NK-92 treated with Interleukin-12 subunit alpha and Interleukin-12 subunit beta, amount 100 ng/mL, for 24 hours (cell line): ENCODE measurements around the gene CCDC78.
"Not testable (repeated sequence)": the region's sequence is repeated elsewhere in the genome, so short reads cannot be mapped to it uniquely, and the experiment has no call there.

ENCODE experiments used
- DNase-seq: peaks from one replicate; lab custom pipeline; 2025; lab: John Stamatoyannopoulos, UW

CCDC78 gene

DNA sequence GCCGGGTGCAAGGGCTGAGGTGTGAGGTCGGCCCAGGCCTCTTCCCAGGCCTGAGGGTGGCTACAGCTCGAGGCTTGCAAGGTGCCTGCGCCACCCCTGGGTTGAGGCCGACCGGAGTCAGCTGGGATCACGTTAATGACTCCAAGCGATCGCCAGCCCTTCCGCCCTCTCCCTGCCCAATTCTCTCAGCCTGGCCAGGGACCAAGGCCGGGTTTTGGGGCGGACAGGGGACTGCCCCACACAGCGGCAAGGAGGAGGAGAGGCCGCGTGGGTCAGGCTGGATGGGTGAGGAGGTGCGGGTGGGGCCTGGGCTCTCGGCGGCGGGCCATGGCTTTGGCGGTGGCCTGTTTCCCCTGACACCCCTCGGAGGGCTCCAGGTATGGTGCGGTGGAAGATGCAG, 32.9 kb downstream of the CCDC78 start:
- no peak for DNase-seq

DNA sequence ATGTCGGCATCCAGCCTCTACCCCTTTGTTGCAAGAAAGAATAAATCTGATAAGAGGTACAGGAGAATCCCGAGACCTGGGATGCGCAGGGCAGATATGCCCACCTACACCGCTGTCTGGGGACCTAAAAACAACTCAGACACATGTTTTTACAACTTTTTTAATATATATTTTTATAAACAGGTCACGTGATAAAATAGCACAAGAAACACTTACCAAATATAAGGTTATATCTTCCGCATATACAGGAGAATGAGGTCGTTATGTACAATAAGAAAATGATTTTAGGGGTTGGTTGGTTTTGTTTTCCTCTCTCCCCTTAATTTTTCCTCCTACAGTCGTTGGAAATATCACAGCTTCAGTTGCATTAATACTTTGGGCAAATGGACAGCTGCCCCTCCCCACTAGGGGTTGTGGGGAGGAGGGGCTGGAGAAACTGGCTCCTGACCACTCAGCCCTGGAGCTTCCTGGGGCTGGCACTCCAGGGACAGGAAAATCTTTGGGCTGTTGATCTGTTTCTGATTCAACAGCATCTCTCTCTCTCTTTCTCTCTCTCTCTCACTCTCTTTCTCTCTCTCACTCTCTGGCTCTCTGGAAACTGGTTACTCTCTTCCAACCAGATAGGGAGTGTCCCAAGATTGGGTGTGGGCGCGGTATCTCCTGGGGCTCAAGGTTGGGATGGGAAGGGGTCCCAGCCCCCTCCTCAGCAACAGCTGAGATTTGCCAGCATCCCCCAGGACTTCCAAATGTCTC, 33.7 kb downstream of the CCDC78 start:
- DNase-seq = no peak

DNA sequence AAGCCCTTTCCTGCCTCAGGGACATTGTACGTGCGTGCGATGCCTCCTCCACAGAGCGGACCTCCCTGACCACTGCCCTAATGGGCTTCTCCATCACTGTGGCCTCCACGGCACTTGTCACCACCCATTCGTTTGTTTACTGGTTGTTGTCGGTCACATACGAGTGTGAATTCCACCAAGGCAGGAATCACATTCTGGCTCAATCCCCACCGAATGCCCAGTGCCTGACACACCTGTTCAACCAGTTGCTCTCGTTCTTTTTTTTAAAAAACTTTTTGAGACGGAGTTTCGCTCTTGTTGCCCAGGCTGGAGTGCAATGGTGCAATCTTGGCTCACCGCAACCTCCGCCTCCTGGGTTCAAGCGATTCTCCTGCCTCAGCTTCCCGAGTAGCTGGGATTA, 35.0 kb downstream of the CCDC78 start:
- DNase-seq = not testable (repeated sequence)

DNA sequence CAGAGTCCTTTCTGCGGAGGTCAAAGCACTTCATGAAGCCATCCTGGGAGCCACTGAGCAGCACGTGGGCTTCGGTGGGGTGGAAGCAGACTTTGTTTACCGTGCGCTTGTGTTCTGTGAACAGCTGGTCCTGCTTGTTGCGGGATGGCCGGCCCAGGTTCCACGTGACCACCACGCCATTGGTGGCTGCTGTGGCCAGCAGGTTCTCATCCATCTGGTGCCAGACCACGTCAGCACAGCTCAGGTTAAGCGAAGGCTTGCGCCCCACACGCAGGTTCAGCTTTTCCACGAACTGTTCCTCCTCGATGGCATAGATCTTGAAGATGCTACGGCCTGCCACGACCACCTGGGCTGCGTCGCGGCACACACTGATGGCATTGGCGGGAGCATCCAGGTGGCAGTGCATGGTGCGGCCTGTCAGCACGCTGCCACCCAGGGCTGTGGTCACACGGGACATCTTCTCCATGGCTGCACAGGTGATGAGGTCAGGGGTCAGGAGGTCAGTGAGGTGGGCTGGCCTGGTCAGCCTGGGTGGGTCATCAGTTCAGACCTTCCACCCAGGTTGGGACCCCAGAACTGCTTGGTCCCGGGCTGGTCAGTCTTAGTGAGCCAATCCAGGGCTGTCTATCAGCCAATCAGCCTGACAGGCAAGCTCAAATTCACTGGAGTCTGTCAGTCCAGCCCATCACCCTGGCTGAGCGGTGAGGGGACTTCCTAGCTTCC, 36.9 kb downstream of the CCDC78 start:
- no peak for DNase-seq

DNA sequence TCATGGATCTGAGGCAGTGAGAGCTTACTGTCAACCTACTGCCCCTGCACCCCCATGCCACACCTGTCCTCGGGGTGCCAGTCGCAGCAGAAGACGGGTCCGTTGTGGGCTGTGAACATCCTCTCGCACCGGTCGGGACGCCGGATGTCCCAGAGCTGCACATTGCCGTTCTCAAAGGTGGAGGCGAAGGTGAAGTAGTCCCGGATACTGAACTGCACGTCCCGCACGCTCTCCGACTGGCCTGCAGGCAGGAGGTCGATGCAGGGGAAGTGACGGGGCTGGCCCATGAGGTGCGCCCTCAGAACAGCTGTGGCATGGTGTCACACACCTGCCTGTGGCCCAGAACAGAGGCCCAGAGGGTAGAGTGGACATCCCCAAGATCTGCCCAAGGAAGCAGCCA, 38.7 kb downstream of the CCDC78 start:
- DNase-seq = no peak

DNA sequence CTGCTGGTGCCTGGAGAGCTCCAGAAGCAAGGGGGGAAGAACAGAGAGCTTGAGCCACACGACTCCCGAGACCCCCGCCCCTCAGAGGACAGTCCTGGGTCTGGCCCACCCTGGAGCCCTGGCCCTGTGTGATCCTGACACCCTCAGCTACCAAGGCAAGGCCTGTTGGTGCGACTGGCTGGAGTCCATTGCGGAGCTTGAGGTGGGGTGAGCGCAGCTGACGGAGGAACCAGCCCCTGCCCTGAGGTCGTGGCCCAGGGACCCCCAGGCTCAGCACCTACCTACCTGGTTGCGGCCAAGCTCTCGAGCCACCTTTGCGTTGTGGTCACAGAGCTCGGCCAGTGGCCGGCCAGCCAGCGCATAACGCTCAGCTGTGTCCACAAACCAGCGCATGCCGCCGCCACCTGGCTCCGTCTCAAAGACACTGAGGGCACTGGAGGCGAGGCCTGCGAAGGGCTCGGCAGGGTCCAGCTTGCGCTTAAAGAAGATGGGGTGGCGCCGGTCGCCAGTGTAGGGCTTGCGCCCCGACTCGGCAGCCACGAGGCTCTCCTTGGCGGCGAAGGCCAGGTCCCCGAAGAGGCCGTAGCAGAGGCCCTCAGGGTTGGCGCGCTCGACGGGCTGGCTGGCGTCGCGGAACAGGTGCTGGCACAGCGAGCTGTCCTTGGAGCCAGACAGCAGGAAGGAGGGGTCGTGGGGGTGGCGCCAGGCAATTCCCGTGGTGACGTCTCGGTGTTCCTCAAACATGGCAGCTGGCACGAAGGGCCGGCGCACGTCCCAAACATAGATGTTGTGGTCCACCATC, 39.6 kb downstream of the CCDC78 start:
- no peak for DNase-seq

DNA sequence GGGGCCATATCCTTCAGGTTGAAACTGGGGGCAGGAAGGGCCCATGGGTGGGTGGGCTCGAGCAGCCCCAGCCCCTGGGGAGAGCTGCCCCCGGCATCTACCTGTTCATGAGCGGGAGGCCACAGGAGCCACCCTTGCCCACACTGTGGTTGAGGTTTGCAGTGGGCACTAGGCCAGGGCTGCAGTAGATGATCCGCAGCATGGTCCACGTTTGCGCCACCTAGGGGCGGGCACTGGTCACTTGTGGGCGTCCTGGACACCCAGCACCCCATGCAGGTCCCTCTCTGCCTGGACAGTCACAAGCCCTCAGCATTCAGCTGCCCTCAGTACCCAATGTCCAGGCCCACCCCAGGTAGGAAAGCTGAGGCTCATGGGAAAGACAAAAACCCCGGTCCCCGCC, 40.3 kb downstream of the CCDC78 start:
- DNase-seq = no peak

DNA sequence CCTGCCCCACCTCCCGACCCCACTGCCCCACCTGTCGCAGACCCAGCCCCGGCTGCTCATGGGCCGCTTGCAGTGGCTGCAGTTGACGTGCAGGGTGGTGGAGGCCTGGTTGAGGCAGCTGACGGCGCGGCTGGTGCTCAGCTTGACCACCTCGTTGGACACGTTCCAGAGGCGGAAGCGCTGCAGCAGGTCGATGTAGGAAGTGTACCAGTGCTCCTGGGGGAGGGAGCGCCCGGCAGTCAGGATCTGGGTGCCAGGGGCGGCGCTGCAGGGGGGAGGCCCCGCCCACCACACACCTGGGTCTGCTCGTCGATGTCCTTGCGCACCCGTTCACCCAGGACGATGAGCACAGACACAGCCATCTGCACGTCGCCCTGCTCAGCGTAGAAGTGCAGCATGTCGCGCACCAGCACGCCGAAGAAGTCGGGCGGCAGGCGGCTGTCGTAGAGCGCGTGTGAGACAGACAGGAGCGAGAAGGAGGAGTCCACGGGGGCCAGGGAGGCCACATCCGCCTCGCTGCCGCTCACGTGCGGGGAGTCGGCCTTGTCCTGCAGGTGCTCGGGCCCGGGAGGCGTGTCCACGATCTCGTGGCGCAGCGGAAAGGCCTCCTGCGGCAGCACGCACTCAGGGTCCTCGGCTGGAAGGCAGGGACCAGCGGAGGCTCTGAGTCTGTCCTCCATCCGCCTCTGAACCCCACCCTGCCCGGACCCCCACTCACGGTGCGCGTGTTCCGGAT, 41.1 kb downstream of the CCDC78 start:
- DNase-seq = no peak

DNA sequence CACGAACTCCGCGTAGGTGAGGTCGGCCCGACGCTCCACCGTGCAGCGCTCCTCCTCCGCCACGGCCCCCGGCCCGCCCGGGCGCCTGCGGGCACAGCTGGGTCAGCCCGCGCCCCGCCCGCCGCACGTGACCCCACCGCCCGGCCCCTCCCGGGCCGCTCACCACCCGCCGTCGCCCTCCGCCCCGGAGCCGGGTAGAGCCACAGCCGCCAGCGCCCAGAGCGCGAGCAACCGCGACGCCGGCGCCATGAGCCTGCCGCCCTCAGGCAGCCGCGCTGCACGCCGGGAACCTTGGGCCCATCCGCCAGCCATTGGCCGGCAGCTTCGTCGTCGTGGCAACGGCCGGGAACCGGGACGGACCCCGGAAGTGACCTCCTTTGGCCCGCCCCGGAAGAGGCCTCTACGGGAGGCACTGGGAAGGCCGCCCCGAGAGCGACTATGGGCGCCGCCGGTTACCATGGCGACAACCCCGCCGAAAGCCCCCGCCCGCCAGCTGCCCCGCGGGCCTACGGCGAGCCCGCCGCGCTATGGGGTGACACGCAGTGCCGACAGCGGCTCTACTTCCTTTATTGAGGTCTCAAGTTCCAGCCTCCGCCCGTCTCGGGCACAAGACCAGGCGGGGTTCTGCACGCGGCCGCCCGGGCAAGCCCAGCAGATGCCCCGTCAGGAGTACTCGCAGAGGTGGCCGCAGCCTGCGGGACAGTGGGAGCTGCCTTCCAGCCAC, 42.0 kb downstream of the CCDC78 start, which contains the start of gene JMJD8:
JMJD8 (minus strand) TSS at position 264 of the 724 bp plus-strand sequence; CDS start at position 249, 15 bp downstream.
- peak; percentile 61 for DNase-seq

DNA sequence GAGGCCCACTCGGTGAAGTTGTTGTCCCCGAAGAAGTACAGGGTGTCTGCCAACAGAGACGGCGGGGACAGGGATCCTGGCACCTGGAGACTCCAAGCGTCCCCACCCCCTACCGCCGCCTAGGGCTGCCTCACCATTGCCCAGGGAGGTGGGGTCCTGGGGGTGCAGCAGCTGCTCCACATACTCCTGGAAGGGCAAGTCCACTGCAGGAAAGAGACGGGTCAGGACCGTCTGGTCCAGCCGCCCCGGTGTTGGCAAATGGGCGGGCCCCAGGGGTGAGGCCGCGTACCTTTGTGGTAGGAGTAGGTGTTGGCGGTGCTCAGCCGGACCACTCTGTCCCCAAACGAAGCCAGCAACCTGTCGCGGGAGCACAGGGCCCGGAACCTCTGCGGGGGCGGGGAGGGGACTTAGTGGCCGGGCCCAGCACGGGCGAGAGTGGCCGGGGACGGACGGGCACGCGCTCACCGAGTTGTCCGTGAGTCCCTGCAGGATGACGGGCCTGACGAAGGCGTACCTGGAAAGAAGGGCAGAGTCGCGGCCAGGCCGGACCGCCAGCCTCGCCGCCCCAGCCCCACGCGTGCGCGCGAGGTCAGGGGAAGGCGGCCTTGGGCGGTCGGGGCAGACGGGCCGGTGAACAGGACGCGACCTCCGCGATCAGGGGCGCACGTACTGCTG, 42.7 kb downstream of the CCDC78 start:
- no peak for DNase-seq

DNA sequence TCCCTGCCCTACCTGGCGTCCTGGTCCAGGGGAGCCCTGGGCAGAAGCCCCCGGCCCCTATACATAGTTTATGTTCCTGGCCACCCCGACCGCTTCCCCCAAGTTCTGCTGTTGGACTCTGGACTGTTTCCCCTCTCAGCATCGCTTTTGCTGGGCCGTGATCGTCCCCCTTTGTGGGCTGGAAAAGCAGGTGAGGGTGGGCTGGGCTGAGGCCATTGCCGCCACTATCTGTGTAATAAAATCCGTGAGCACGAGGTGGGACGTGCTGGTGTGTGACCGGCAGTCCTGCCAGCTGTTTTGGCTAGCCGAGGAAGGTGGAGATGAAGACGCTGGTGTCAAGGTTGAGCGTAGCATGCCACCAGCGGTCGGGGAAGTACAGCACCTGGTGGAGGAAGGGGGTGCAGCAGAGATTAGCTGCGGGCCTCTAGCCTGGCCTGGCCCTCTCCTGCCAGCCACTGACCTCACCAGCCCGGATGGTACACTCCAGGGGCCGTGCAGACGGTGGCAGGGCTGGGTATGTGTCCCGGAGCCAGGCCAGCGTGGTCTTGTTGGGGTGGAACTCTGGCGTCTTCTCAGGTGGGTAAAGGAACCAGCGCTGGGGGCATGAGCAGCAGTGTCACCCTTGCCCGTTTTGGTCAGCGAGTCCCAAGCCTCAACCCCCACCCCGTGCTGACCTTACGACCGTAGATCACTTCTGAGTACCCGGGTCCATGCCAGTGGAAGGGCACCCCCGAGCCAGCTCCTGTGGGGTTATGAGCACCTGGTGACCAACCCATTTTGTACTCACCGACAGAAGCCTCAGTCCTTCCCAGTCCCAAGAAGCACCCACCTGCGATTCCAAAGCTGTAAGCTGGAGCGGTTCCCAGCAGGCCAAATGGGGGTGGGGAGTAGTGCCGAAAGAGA, 43.5 kb downstream of the CCDC78 start:
- DNase-seq = no peak

DNA sequence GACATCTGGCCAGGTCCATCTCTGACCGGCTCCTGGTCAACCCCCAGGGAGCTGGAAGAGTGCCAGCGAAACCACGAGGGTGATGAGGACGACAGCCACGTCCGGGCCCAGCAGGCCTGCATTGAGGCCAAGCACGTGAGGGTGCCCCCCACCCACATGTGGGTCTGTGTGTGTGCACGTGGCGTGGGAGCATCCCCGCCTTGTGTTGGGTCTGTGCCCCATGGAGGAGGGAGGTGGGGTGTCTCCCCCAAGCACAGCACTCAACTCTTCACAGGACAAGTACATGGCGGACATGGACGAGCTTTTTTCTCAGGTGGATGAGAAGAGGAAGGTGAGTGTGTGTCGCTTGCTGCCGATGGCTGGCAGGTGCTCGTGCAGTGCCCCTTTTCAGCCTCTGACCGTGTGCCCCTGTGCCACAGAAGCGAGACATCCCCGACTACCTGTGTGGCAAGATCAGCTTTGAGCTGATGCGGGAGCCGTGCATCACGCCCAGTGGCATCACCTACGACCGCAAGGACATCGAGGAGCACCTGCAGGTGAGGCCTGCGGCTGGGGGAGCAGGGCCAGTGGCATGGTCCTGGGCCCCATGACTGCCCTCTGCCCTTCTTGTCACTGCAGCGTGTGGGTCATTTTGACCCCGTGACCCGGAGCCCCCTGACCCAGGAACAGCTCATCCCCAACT, 44.4 kb downstream of the CCDC78 start:
- no peak for DNase-seq

DNA sequence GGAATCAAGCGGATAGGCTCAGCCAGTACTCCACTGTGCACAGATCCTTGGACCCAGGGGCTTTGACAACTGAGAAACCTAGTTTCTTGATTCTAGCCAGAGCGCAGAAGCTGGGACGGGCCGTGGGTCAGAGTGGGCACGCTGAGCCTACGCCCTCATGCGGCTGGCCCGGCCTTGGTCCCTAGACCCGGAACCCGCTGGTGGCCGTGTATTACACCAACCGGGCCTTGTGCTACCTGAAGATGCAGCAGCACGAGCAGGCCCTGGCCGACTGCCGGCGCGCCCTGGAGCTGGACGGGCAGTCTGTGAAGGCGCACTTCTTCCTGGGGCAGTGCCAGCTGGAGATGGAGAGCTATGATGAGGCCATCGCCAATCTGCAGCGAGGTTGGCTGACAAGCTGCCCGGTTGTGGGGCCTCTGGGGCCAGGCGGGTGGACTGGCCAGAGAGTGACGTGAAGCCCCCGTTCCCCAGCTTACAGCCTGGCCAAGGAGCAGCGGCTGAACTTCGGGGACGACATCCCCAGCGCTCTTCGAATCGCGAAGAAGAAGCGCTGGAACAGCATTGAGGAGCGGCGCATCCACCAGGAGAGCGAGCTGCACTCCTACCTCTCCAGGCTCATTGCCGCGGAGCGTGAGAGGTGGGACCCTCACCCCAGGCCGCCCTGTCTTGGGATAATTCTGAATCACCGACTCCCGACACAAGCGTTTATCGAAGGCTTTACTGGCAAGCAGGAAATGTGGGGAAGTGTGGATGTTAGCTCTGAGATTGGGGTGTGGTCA, 45.1 kb downstream of the CCDC78 start:
- DNase-seq = no peak

DNA sequence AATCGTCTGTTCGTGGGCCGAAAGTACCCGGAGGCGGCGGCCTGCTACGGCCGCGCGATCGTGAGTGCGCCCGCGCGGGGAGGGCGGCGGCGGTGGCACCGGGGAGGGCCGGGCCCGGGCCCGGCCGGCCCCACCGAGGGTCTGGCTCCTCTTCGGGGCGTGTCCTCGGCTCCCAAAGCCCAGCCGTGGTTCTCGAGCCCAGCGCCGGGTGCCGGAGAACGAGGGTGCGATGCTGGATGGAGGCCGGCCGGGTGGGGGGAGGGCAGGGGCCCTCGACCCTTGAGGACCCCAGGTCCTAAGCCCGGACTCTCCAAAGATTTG, 45.7 kb downstream of the CCDC78 start:
- DNase-seq = no peak

DNA sequence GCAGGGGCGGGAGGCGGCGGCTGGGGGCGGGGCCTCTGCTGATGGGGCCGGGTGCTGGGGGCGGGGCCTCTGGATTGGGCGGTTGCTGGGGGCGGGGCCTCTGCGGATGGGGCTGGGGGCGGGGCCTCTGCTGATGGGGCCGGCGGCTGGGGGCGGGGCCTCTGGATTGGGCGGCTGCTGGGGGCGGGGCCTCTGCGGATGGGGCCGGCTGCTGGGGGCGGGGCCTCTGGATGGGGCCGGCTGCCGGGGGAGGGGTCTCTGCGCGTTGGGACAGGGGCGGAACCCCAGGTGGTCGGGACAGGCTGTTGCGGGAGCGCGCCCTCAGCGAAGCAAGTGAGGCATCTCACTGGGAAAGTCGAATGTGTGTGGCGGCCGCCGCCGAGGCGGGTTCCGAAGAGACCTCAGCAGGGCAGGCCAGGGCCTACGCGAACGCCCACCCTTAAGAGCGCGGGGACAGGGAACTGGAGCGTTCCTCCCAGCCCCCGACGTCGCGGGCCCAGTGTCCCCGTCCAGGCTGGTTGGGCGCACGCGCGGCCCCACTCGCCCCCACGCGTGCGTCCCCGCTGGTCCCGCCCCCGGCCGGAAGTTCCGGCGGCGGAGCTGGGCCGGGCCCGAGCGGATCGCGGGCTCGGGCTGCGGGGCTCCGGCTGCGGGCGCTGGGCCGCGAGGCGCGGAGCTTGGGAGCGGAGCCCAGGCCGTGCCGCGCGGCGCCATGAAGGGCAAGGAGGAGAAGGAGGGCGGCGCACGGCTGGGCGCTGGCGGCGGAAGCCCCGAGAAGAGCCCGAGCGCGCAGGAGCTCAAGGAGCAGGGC, 46.2 kb downstream of the CCDC78 start, which contains the start of gene STUB1:
STUB1 (plus strand) TSS at position 597 of the 811 bp plus-strand sequence; CDS start at position 713, 116 bp downstream.
- DNase-seq = peak; percentile 82

DNA sequence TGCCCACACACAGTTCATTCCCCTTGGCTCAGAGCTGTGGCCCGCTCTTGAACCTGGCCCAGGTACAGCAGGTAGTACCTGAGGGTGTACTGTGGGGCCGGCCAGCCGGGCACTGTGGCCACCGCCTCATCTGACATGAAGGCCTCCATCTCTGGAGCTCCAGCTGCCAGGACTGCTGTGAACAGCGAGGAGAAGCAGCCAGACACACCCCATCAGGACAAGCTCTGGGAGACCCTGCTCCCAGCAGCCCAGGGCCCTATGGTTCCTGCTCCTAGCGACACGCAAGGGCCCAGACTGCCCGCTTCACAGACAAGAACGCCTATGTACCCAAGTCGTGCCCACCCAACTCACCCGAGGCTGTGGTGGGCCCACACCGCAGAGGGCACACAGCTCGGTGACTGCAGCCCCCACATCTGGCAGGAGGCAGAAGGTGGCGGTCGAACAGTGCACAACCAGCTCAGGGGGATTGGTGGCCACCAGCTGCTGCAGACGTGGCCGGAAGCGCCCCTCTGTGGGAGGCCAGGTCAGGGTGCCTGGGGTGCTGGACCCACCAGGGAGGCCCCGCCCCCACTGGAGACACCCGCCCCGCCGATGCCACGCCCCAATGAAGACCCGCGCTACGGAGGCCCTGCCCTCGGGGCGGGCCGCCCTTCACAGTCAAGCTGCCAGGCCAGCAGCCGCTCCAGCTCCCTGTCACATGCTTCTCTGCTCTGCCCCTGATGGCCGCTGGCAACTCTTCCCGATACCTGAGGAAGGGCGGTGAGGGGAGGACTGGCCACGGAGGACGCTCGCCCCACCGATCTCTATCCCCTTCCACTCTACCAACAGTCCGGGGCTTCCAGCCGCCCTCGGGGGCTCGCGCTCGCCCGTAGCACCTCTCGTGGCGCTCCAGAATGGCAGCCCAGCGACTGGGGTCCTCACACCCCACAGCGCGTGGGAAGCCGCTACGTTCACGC, 47.1 kb downstream of the CCDC78 start:
- no peak for DNase-seq
